ENCODE results near the gene KHK.
A peak's percentile ranks its signal among the peaks of the same experiment; 100 is the strongest.

Gene KHK

DNA sequence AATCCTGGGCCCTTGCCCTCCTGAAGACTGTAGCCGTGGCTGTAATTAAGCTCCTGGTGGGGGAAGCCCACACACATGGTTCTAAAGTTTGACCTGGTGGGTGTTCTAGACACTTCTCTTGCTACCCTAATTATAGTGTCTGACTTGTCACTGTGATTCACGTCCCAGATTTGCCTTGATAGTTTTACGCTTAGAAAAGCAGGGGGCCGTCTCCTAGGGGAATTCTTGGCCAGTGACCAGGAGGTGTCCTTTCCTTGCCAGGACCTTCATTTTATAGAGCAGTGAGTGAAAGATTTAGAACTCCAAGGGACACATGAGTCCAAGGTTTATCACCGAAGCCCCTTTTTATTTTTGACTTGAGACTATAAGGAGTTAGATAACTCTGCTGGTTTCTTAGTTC is 44.8 kb upstream of the KHK start (continued):
- TF ChIP-seq PRDM4 (tag by site-specific recombination; IDR thresholded peaks at IDR 0.05) (peak; percentile 80), SETDB1 (IDR thresholded peaks at IDR 0.05; ENCODE audit: insufficient read length, low read length) (no peak), KLF8 (tag by site-specific recombination; IDR thresholded peaks at IDR 0.05) (no peak), ZNF513 (tag by site-specific recombination; IDR thresholded peaks at IDR 0.05) (no peak), ZNF404 (tag by site-specific recombination; IDR thresholded peaks at IDR 0.05) (no peak), SCRT1 (tag by site-specific recombination; IDR thresholded peaks at IDR 0.05; ENCODE audit: borderline replicate concordance) (no peak), ZNF707 (tag by site-specific recombination; IDR thresholded peaks at IDR 0.05) (no peak), ZNF580 (tag by site-specific recombination; IDR thresholded peaks at IDR 0.05) (no peak), RBAK (tag by site-specific recombination; IDR thresholded peaks at IDR 0.05) (no peak), ZFHX2 (tag by site-specific recombination; conservative IDR thresholded peaks at IDR 0.05) (peak; percentile 61), ZIC2 (tag by site-specific recombination; IDR thresholded peaks at IDR 0.05) (peak; percentile 60; the same call in 1 of the 2 replicates), ZNF610 (tag by site-specific recombination; IDR thresholded peaks at IDR 0.05; ENCODE audit: borderline replicate concordance) (no peak), SP7 (tag by site-specific recombination; IDR thresholded peaks at IDR 0.05) (peak; percentile 86), ZXDB (tag by site-specific recombination; IDR thresholded peaks at IDR 0.05) (0 out of 2 replicates have a peak, but pooled peaks have one; percentile 22), EGR2 (tag by site-specific recombination; IDR thresholded peaks at IDR 0.05; ENCODE audit: low read depth) (0 out of 2 replicates have a peak, but pooled peaks have one; percentile 47), ZSCAN30 (tag by site-specific recombination; IDR thresholded peaks at IDR 0.05) (no peak), HIC1 (tag by site-specific recombination; IDR thresholded peaks at IDR 0.05) (no peak), ZNF830 (tag by site-specific recombination; IDR thresholded peaks at IDR 0.05; ENCODE audit: low read depth) (no peak)

DNA sequence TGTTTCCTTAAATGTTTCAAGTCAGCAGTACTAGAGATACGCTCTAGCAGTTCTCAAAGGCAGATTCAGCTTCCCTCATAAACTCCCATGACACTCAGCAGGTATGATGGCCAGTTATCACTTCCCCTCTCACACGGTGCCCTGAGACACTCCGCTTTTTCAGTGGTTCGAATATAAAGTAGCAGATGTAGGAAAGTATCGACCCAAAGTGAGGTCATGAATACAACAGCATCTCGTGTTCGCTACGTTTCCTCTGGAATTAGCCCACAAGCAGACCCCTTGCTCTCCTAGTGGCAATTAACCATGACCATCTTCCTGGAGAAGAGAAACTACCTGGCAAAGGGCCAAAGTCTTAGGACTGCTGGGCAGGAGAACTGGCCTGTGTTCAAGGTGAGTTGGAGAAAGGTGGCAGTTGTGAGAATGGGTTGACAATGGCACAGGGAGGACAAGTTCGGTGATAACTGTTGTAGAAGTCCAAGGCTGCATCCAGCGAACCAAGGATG is 44.4 kb upstream of the KHK start:
- POLR2A ChIA-PET: interaction anchor here (2.7 kb wide), 1 partner anchor 8 kb away, joined by 14 read pairs; the partner anchor contains the start of gene AGBL5
- H3K27ac ChIP-seq (ENCODE audit: extremely low read depth, low read depth, low read length): no peak overlapping the region
- TF ChIP-seq SCRT2 (tag by site-specific recombination; IDR thresholded peaks at IDR 0.05) (0 out of 2 replicates have a peak, but pooled peaks have one; percentile 43), ZBTB20 (tag by site-specific recombination; IDR thresholded peaks at IDR 0.05) (0 out of 2 replicates have a peak, but pooled peaks have one; percentile 11), ZNF629 (tag by site-specific recombination; IDR thresholded peaks at IDR 0.05) (peak; percentile 38; the same call in 1 of the 2 replicates), ZNF510 (tag by site-specific recombination; IDR thresholded peaks at IDR 0.05; ENCODE audit: insufficient replicate concordance) (no peak), ZNF157 (tag by site-specific recombination; IDR thresholded peaks at IDR 0.05) (no peak), ZNF146 (tag by site-specific recombination; IDR thresholded peaks at IDR 0.05) (no peak), ZNF335 (tag by site-specific recombination; conservative IDR thresholded peaks at IDR 0.05) (peak; percentile 4; the same call in 1 of the 2 replicates), PRDM1 (tag by site-specific recombination; IDR thresholded peaks at IDR 0.05) (0 out of 2 replicates have a peak, but pooled peaks have one; percentile 15), PRDM6 (tag by site-specific recombination; IDR thresholded peaks at IDR 0.05) (0 out of 2 replicates have a peak, but pooled peaks have one; percentile 2), ZNF394 (tag by site-specific recombination; IDR thresholded peaks at IDR 0.05; ENCODE audit: borderline replicate concordance) (peak; percentile 16; the same call in 1 of the 2 replicates), ZBTB17 (tag by site-specific recombination; IDR thresholded peaks at IDR 0.05) (peak; percentile 94), HOXA7 (CRISPR knock-in tag; IDR thresholded peaks at IDR 0.05; ENCODE audit: borderline replicate concordance) (no peak)

More for the DNA sequence above, 44.4 kb upstream of the KHK start:
- peaks cover 16% of the 10 kb centered on the region for H3K4me1 ChIP-seq (ENCODE audit: control insufficient read depth, insufficient read depth, low read length)
- no peak overlapping the region for H3K4me3 ChIP-seq (ENCODE audit: low read depth, low read length)
- CTCF ChIA-PET: interaction anchor here (1.1 kb wide), 1 partner anchor 83 kb away, joined by 5 read pairs; no protein-coding TSS in a partner anchor
- no peaks in the 10 kb centered on the region for H3K9me3 ChIP-seq (ENCODE audit: control insufficient read depth, insufficient read depth, low read depth, low read length)
- peaks cover under 1 to 60% of the 10 kb centered on the region in 2 experiments for H3K36me3 ChIP-seq (ENCODE audit: control insufficient read depth in 2 of 2, insufficient read depth in 1 of 2, low read length in 2 of 2)
